NCI-H2196 (cell line): ENCODE results near the gene XIRP1.

Experiments
- DNase-seq: peaks from one replicate; lab custom pipeline; 2025; ENCODE audit not compliant: unreplicated experiment; lab: John Stamatoyannopoulos, UW

Gene XIRP1

GRCh38 chr3:39188271-39189149 is 3.9 kb downstream of the XIRP1 start:
- DNase-seq, result no peak

GRCh38 chr3:39187372-39188155 is 4.8 kb downstream of the XIRP1 start:
- DNase-seq, result no peak

GRCh38 chr3:39186692-39187151 is 5.7 kb downstream of the XIRP1 start:
- DNase-seq, result no peak

- DNase-seq, result no peak
Observed at GRCh38 chr3:39185959-39186691, 6.3 kb downstream of the XIRP1 start.

- no peak for DNase-seq
Observed at GRCh38 chr3:39185326-39185958, 7.0 kb downstream of the XIRP1 start.

- DNase-seq, result no peak
Observed at GRCh38 chr3:39184968-39185285, 7.5 kb downstream of the XIRP1 start.

GRCh38 chr3:39184081-39184967 is 8.1 kb downstream of the XIRP1 start:
- no peak for DNase-seq

GRCh38 chr3:39183211-39184080 is 8.9 kb downstream of the XIRP1 start:
- no peak for DNase-seq

GRCh38 chr3:39181408-39182335 is 10.7 kb downstream of the XIRP1 start:
- no peak for DNase-seq

GRCh38 chr3:39180546-39181346 is 11.6 kb downstream of the XIRP1 start:
- DNase-seq, result peak; percentile 84

- no peak for DNase-seq
Observed at GRCh38 chr3:39180183-39180545, 12.2 kb downstream of the XIRP1 start.

GRCh38 chr3:39178553-39178952 is 13.8 kb downstream of the XIRP1 start:
- no peak for DNase-seq

GRCh38 chr3:39177708-39178332 is 14.6 kb downstream of the XIRP1 start:
- DNase-seq, result peak; percentile 66

- no peak for DNase-seq
Observed at GRCh38 chr3:39176025-39176714, 16.2 kb downstream of the XIRP1 start.

GRCh38 chr3:39173318-39174125 is 18.9 kb downstream of the XIRP1 start:
- no peak for DNase-seq
